GM18508 (cell line): Measurements from ENCODE around the gene ENPP6.
"Not testable (repeated sequence)": the region's sequence is repeated elsewhere in the genome, so short reads cannot be mapped to it uniquely, and the experiment has no call there.

ENCODE experiments used
- ATAC-seq: cut with Tn5 transposase; IDR thresholded peaks from one replicate; pipeline ENCODE4 v1.9.1; 2021; ENCODE audit warnings: moderate number of reproducible peaks; ENCODE audit not compliant: insufficient read depth, unreplicated experiment

Gene ENPP6

DNA sequence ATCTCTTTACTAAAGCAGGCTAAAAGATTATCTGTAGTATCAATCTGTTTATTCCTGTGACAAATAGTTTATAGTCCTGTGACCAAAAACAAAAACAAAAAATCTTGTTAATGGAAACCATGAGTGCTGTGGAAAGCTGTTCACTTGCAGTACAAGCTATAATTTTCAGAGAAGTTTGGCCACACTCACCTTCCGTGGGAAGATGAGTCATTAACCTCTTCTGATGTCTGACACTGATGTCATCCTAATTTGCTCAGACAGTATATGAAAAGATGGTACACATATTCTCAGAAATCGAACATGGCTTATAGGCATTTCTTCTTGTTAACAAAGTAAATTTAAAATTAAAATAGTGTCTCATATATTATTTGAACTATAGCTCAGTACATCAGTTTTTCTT, 19.9 kb upstream of the ENPP6 start:
- ATAC-seq: no peak

DNA sequence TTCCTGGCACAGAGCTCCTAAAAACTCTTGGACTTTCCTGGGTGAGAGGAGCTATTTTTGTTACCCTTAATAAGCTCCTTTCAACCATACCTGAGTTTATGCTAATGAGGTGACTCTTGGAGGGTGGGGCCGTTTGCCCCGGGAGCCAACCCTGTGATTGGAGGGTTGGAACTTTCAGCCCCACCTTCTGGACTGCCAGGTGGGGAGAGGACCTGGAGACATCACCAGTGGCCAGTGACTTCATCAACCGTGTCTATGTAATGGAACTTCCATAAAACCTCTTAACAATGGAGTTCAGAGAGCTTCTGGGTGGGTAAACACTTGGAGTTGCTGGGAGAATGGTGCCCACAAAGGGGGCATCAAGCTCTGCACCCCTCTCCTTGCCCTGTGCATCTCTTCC, 17.9 kb upstream of the ENPP6 start:
- ATAC-seq: no peak

DNA sequence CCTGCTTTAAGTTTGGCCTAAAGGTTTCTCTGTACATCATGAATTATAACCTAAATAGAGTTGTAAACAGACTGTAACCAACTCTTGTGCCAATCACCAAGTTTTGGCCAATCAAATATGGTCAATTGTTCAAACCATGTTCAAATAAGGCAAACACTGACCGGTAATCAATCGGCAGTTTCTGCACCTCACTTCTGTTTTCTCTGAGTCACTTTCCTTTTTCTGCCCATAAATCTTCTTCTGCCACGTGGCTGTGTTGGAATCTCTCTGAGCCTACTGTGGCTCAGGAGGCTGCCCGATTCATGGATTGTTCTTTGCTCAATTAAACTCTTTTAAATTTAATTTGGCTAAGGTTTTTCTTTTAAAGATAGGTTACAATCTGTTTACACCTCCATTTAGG, 16.5 kb upstream of the ENPP6 start:
- ATAC-seq: no peak

DNA sequence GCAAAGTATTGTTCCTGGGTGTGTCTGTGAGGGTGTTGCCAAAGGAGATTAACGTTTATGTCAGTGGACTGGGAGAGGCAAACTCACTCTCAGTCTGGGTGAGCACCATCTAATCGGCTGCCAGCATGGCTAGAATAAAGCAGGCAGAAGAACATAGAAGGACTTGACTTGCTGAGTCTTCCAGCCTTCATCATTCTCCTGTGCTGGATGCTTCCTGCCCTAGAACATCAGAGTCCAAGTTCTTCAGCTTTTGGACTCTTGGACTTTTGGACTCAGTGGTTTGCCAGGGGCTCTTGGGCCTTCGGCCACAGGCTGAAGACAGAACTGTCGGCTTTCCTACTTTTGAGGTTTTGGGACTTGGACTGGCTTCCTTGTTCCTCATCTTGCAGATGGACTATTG, 15.3 kb upstream of the ENPP6 start:
- no peak for ATAC-seq

DNA sequence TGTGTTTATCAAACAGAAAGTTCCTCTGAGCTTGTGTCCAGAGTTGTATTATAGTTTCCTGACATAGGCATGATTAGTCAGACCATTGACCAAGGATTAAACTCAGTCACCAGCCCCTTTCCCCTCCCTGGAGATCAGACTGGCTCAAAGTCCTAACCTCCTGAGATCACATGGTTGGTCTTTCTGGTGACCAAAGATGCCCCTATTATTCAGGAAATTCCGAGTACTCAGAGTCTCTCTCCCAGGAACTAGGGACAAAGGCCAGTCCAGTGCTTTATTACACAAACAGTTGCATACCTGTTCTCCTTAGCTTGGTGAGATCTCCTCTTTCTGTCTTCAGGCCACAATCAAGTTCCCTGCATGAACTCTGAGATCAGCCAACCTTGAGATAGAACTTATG, 14.5 kb upstream of the ENPP6 start:
- ATAC-seq: no peak

DNA sequence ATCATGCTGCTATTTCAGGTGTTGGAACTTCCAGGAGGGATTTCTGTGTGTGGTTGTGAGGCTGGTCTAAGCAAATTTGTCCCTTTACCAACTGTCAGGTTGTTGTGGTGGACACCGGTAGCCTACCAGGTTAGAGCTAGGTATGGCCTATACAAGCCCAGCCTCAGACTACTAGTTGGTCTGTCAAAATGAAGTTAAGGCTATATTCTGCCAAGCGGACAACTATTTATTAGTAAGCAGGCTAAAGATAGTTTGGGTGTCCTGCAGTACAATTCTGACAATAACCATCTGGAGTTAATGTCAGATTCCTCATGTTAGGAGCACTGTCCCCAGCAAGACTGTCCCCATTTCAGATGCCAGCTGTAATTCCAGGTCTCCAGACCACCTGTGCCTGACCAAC, 13.9 kb upstream of the ENPP6 start:
- ATAC-seq: no peak

DNA sequence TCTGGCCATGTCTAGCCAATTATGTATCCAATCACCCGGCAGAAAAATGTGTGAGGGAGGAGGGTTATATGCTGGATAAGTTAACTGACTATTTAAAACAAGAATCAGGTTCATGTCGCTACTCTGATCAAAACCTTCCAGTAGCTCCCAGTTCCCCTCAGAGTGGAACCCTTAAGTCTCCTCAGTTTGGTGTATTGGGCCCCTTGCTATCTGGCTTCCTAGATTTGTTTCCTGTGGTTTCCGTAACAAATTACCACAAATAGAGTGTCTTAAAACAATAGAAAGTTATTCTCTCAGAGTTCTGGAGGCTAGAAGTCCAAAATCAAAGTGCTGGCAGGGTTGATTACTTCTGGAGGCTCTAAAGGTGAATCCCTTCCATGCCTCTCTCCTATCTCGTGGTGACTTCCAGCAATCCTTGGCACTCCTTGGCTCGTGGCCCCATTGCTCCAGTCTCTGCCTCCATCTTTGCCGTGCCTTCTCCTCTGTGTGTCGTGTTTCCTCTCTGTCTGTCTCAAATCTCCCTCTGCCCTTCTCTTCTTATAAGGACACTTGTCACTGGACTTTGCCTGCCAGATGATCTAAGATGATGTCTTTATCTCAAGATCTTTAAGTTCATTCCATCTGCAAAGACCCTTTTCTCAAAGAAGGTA, 10.5 kb upstream of the ENPP6 start:
- ATAC-seq: no peak

DNA sequence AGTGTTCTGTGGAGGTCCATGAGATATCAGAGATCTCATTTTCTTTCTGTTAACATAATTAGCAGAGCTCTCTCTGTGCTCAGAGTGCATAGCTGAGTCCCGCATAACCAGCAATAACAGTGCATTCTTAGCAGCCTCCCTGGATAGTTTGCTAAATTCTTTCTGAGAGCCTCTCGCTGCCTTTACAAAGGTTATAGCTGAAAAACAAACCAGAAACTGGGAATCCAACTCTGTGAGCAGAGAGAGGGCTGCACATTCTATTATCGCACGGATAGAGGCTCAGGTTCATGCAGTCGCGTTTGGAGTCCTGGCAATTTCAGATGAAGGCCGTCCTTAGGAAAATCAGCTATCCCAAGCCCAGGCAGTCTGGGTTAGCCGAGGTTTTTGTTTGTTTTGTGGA, 1.2 kb downstream of the ENPP6 start:
- ATAC-seq: no peak

DNA sequence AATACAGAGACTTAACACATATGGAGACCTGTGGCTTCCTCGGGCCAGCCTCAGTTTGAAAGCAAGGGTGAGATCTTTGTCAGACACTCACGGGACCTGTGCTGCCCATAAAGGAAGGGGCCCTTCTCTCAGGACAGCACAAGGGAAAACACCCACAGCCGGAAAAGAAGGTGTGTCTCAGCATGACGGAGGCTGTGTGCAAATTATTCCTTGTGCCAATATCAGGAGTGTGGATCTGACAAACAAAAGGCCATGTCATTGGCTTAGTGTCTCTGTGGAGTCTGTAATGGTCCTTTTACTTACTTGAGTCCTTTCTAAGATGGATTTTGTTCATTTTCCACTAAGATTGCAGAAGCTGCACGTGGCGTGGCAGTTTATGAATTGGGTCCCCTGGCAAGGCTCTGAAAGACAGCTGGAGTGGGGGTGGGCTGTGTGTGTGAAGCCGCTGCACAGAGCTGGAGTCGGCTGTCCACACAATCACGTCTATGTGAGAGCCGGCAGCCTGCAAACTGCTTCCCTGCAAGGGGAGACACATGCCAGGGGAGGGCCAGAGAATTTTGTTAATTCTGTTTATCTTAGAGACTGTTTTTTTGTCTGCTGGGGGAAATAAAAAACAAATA, 1.9 kb downstream of the ENPP6 start:
- no peak for ATAC-seq

DNA sequence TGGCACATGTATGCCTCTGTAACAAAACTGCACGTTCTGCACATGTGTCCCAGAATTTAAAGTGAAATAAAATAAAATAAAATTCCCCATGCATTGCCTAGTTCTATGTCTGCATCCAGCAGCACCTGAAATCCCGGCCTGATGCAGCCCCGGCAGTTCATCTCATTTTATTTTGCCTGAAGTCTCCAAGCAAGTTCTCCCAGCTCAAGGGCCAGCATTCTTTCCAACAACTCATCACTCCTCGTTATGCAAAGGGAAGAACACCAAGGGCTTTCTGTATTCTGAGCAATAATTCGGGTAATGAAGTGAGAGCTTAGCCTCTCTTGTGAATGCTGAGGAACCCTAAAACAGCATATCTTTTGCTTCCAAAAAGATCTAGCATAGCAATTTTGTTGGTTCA, 2.7 kb downstream of the ENPP6 start:
- ATAC-seq: no peak

DNA sequence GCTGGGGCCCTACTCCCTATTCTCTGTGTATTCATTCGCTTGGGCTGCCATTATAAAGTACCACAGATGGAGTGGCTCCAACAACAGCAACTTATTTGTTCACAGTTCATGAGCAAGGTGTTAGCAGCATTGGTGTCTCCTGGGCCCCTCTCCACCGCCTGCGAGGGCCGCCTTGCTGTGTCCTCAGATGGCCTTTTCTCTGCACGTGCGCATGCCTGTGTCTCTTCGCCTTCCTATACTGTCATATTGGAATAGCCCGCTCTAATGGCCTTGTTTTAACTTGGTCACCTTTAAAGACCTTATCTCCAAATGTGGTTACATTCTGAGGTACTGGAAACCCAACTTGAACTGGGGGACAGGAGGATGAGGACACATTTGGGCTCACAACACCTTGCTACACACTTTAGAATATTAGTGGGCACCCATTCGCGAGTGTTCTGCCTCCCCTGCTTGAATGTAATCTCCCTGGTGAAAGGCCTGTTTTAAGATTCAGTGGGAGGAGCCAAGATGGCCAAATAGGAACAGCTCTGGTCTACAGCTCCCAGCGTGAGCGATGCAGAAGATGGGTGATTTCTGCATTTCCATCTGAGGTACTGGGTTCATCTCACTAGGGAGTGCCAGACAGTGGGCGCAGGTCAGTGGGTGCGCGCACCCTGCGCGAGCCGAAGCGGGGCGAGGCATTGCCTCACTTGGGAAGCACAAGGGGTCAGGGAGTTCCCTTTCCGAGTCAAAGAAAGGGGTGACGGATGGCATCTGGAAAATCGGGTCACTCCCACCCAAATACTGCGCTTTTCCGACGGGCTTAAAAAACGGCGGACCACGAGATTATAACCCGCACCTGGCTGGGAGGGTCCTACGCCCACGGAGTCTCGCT, 9.7 kb downstream of the ENPP6 start:
- not testable (repeated sequence) for ATAC-seq

DNA sequence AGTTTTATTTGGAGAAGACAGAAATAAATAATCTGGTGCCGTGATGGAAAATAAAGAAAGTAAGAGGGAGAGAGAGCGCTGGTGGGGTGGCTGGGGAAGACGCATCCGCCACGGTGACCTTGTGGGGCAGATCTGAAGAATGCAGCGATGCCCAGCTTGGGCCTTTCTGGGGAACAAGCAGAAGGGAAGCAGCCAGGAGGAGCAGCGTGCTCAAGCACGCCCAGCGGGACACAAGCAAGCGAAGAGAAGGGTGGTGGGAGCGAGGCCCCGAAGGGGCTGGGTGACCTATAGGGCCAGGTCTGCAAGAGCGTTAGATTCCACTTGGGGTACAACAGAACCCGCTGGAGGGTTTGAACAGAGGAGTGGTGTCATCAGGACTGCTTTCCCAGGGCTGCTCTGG, 12.4 kb downstream of the ENPP6 start:
- no peak for ATAC-seq

DNA sequence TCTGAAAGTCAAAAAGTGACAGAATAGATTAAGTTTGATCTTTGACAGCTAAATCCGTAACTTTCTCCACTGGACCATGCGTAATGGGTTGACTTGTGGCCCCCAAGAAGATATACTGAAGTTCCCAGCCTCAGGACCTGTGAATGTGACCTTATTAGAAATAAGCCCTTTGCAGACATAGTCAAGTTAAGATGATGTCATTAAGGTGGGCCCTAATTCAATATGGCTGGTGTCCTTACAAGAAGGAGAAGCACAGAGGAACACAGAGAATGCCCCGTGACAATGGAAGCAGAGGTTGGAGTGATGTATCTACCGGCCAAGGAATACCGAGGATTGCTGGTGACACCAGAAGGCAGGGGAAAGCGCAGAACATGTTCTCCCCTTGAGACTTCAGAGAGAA, 14.4 kb downstream of the ENPP6 start:
- ATAC-seq: no peak

DNA sequence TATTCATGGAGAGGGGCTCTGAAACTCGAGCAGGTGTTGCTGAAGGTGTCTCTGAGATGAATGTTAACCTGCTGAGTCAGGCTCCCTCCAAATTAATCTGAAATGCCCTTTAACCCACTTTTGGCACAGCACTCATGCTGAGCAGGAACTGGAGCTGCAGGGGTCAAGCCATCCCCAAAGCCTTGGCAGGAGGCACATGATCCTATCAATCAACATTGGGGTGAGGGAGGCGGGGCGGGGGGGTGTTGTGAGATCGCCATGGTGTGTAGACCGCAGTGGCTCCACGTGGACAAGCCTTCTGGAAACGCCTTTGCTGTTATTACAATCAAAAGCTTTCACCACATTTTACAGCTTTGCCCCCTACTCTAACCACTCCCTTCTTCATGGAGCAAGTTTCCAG, 16.5 kb downstream of the ENPP6 start:
- no peak for ATAC-seq

DNA sequence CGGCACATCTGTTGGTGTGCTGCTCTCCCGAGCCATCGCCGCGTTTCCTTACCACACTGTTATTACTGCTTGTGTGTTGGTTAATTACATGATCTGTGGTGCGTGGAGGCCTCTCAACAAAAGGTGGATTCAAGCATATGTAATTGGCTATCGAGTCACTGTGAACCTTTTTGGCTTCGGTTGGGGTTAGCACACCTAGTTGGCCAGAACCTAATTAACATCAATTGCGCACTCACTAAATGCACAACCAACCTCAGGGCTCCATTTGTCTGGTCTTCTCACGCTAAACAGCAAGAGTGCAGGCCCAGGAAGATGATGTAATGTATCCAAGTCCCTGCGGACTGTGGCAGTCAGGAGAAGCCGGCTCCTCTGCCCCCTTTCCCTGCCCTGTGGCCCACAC, 17.4 kb downstream of the ENPP6 start:
- no peak for ATAC-seq

DNA sequence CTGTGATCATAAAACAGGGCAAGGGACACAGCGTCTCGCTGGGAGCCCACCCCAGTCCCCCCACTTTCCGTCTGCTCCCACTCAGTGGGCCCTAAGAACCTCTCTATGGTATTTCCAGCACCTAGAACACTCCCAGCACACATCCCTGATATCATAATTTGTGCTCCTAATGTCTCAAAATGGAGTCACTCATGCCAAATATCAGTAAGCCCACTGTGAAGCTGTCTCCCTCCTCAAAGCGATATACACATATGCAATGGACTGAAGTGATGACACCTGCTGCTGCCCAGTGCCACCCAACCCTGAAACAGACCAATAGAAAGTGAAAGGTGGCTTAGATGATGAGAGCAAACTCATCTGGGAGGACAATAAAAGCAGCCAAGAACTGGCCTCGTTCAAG, 17.9 kb downstream of the ENPP6 start:
- no peak for ATAC-seq

DNA sequence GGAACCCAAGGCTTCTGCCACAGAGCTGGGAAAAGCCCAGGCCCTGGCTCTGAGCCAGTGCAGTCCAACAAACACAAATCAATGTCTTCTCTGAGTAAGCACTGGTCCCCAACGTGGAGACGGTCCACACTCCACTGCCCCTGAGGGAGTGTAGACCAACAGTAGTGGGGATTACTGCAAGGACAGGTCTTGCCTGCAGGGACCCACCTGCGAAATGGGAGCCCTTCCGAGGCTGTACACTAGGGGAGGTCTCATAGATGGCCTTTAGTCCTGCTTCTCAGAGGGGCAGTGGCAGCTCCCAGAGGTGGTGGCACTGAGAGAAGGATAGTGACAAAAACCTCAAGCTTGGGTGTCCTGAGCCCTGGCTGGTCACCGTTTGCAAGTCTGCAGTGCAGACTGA, 19.5 kb downstream of the ENPP6 start:
- no peak for ATAC-seq

DNA sequence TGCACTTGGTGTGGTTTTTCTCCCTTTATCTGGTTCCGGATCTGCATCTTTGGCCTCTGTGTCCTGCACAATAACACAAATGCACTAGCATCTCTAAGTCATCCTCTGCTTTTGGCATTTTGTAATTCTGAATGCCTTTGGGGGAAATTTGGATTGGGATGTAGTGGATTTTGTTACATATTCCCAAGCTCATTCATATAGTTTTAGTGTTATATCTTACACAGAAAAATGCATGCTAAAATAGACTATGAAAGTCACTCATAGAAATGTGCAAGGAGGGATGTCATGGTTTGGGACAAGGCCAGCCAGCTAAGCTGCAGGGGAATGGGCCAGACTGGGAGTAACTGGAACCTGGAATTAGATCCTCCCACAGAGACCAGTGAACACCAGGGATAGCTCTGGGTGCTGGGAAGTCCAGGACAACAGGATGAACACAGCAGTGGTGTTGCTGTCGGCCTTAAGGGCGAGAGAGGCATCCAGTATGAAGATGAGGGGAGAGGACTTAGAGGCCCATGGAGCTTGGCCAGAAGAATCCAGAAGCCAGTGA, 20.1 kb downstream of the ENPP6 start:
- ATAC-seq: no peak

DNA sequence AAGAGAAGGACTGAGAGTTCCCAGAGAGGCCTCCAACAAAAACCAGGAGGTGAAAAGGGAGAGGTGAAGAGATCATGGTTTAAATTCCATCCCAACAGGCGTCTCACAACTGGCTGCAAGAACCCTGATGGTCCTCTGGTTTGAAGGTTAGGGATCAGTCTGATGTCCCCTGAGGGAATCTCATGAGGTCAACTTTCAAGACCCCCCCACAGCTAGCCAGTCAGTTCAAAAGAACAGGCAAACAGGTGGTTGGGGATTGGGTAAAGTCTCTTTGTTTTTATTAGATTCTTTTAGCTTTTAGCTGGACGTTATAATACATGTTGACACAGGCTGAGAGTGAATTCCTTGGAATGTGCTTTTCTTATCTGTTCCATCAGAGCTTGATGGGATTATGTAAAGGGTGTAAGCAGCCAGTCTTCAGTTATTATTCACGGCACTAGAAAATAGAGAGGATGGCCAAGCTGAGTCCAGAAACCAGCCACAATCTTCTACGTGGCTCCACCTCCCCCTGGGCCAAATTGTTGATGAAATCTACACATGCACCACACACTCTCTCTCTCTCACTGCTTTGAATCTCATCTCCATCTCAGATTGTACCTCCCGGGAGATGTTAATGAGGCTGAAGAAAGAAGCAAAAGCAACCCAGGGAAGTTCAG, 20.8 kb downstream of the ENPP6 start:
- no peak for ATAC-seq

DNA sequence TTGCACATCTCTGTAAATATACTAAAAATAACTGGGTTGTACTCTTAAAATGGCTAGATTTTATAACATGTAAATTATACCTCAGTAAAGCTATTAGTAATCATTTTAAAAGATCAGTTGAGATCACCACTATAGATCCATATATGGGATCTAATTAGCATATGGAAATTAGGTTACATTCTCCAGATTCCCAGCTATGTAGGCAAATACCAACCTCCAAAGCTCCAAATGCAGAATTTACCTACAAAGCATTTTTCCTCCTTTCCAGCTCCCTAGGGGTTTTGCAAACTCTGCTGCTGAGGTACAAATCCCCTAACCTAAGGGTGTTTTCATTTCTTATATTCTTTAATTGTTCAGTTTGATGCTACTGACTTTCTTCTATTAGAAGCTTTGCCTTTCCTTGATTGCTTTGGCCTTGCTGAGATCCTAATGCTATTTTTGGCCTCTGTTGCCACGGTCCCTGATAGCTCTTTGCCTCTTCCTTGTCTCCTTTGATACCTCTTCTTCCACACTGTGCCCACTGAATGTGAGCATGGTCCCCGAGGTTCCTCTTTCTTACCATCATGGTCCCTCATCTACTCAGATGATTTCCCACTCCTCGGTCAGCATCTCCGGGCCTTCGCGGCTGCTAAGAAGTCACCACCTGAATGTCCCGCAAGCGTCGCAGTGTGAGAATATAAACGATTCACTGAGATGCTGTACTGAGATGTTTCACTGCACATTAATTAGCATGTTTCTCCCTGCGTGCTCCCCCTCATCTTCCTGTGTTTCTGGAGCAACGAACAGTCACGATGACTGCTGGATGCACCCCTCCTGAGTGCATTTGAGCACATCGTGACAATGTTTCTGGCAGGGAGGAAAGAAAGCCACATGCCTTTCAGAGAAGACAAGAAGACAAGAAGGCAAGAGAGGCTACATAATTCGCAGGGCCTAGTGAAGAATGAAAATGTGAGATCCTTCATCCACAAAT, 23.8 kb downstream of the ENPP6 start:
- no peak for ATAC-seq
